Fibroblast of lung (primary cell): ENCODE measurements around the gene PTEN.

ENCODE experiments used
- CTCF ChIP-seq, 2 donors: IDR thresholded peaks in 1 of 2; conservative IDR thresholded peaks in 1 of 2; 1 replicate in 1 of 2; 2 replicates in 1 of 2; pipeline ENCODE4 v1.5.1; 2011 to 2012; ENCODE audit warnings: low read length in 2 of 2, control low read depth in 1 of 2, inconsistent platforms in 1 of 2, low read depth in 1 of 2, mild to moderate bottlenecking in 1 of 2
- EZH2 ChIP-seq: IDR thresholded peaks from 2 replicates; pipeline ENCODE4 v1.5.1; 2012; ENCODE audit warnings: low read length, control low read depth, mild to moderate bottlenecking; ENCODE audit errors: missing control alignments

- TF ChIP-seq CTCF (conservative IDR thresholded peaks at IDR 0.05 in 1 of 2, IDR thresholded peaks at IDR 0.05 in 1 of 2; ENCODE audit: low read depth in 1 of 2, low read length in 2 of 2) (no peak), EZH2 (no peak)
These were observed 52.6 kb downstream of the PTEN start for GRCh38 chr10:87915989-87916388.
